A673 (cell line): ENCODE measurements around the gene SPAG9.

Experiments
- CTCF ChIP-seq: fragments of 300-800, 200-600 bp; sonication (generic); conservative IDR thresholded peaks from 2 replicates; pipeline ENCODE4 v1.5.1; 2017; ENCODE audit warnings: low read depth, mild to moderate bottlenecking, antibody characterized with exemption, low read length, moderate library complexity, mixed read lengths
- EZH2 ChIP-seq: fragments of 200-600 bp; sonication (generic); IDR thresholded peaks from 2 replicates; pipeline ENCODE4 v1.6.1; 2017; ENCODE audit warnings: borderline replicate concordance, low read depth, mild to moderate bottlenecking, mixed read lengths, antibody characterized with exemption, low read length; ENCODE audit not compliant: poor library complexity, severe bottlenecking

GRCh38 chr17:51165680-51166197 is 45.1 kb upstream of the SPAG9 start:
- no peak for TF ChIP-seq EZH2
- no peak for TF ChIP-seq CTCF
